Amniotic epithelial cell (primary cell): Measurements from ENCODE around the gene SBDS.
"Not testable (repeated sequence)": the region's sequence is repeated elsewhere in the genome, so short reads cannot be mapped to it uniquely, and the experiment has no call there.

Source experiments
- DNase-seq: peaks from one replicate; pipeline ENCODE4 v3.0.0-alpha.2; 2010; ENCODE audit warnings: low read depth

Gene SBDS

DNA sequence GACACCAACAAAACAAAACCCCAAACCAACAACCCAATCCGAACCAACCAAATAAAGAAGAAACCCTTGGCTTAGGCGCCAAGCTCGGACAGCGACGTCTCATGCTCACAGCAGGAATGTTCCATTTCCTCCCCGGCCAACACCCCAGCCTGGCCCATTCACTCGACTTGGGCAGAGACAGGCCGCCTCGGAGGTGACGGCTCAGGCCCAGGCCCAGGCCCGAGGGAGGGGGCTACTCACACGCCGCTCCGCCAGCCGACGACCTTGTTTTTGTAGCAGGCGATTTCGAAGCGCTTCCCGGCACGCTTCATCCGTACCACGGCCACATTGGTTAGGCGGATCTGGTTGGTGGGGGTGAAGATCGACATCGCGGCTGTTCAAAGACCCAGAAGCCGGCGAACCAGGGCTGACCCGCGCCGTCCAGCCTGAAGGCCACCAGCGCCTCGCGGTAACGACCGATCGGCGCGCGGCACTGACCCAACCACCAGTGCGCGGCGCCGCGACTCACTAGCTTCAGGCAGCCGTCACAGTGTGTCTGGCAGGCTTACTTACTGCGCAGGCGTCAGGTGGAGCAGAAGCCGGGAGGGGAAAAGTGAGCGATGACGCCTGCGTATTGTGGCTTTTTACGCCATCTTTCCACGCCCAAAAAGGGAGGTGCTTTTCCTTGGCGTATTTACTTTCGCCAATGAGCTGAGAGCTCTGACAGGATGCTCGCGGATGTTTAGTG lies at the start of gene SBDS:
SBDS (minus strand) TSS at position 537 of the 727 bp plus-strand sequence; CDS start at position 368, 169 bp downstream.
- DNase-seq, result peak; percentile 98

DNA sequence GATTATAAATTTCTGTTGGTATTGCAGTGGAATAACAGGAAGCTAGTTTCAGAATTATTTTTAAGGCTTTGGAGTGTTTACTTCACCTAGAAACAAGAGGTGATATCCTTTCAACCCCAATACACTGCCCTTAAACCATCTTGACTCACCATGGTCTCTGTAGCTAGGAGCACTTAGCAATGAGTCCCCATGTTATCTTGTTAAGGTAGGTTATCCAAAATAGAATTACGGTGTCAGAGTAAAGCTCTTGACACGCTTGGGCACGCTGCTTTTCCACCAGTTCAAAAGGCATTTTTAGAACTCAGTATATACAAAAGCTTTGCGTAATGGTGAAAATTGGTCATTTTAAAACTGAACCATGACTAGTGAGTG lies 48.2 kb upstream of the SBDS start:
- peak; percentile 70 for DNase-seq

DNA sequence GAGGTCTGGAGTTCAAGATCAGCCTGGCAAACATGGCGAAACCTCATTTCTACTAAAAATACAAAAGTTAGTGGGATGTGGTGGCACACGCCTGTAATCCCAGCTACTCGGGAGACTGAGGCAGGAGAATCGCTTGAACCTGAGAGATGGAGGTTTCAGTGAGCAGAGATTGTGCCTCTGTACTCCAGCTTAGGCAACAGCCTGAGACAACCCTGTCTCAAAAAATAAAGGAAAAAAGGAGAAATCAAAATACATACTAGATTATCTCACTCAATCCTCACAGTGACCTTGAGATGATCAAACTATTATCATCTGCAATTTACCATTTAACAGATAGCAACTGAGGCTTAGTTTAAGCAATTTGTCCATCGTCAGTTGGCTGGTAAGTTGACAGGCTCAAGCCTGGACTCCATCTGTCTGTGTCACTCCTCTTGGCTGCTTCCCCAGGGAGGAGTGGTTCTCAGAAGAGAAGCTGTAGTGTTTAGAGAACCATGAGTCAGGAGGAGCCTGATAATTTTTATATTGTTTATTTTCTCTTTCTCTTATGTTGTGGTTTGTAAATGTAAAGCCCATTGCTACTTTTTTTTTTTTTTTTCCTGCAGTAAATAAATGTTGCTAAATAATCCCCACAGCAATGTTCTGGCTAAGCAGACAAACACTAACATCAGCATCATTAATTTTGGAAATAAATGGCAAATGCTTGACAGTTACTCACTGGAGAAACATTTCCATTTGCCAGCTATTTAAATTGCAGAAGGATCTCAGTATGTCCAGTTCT lies 47.6 kb upstream of the SBDS start:
- DNase-seq, result peak; percentile 95

DNA sequence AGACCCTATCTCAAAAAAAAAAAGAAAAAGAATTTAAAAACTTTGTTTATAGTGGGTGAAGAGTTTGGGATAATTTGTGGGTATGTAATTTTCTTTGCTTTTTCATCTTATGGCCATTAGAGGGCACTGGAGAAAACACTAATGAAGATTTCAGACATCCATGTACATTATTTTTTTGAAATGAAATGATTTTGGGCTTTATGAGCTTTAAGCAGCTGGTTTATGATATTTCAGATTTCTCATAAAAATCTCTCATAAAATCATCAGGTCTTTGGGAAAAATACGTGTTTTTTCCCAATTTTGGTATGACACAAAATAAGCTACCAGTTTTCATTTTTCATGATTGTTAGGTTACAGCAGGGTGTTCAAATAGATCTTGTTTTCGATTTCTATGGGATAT lies 45.4 kb upstream of the SBDS start:
- not testable (repeated sequence) for DNase-seq

DNA sequence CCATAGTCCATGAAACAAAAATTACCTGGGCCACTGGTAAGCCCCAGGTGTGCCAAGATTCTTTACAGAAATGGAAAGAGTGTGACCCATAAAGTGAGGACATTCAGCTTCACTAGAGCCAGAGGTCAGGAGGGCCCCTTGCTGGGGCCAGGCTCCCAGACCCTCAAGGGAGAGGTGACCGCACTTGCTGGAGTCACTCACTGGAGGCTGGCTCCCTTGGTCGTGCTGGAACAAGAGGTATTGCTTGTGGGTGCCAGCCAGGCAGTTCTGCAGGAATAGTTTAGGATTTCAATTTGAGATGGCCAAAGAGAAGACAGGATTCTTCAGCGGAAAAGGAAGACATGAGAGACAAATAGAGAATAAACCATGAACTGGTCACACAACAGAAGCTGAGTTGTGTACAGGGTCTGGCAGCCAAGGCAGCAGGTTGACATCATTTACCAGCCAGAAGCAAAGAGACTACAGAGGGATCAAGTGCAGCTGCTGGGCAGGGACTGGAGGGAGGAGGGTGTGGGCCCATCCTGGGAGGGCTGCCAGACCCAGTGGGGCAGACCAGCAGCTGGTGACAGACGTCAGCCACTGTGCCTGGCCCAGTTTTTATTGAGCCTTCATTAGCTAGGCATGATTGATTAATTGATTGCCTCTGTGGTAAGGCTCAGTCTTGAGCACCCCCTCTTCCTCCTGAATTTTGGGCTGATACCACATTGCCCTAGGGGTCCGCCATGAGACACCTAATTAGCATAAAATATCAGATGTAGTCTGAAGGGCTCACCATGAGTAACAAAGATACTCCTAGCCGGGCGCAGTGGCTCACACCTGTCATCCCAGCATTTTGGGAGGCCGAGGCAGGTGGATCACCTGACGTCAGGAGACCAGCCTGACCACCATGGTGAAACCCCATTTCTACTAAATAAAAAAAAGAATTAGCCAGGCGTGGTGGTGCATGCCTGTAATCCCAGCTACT lies 41.3 kb upstream of the SBDS start:
- not testable (repeated sequence) for DNase-seq

DNA sequence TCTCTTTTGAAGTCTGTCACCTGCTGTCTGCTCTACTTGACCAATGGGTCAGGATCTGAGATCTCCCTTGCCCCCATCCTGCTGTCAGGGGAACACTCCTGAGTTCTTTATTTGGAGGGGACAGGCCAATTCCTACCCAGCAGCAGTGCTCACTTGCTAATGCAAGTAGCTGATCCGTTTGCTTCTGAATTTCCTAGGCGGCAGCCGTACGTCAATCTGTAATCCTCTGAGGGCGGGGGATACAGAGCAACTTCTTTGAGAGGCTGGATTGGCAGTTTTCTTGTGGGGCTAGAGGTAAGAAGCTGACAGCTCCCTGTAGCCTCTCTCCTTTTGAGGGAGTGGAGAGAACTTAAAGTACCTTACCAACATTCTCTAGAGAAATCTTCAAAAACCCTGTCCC lies 37.9 kb upstream of the SBDS start:
- no peak for DNase-seq

DNA sequence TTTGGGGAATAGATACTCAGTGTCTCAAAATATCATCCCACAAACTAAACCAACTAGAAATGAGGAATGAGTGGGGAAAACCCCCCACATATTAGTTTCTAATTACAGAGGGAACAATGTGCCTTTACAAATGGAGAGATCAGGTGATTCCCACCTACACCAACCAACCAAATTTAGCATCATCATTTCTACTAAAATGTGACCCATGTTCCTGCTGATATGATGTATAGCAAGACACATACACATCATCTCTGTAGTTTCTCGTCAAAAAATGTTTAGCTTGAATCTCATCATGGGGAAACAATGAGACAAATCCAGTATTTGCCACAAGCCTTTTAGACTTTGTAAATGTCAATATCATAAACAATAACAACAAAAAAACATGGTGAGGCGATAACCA lies 36.3 kb upstream of the SBDS start:
- DNase-seq, result not testable (repeated sequence)

DNA sequence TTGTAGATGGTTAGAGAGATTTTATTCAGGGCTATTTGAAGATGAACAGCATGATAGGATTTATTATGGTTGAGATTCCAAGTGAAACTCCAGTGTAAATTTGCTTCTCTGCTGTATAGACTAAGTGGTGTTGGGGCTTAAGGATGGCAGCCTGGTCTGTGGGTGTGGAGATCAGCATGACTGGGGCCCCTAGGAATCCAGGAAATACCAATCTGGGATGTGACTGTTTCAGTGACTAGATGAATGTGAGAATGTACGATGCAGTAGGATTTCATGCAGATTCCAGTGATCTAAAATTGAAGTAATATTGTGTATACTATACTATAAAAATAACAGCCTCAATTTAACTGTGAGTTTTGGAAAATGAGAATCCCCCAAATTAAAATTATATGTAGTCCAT lies 30.1 kb upstream of the SBDS start:
- peak; percentile 76 for DNase-seq

DNA sequence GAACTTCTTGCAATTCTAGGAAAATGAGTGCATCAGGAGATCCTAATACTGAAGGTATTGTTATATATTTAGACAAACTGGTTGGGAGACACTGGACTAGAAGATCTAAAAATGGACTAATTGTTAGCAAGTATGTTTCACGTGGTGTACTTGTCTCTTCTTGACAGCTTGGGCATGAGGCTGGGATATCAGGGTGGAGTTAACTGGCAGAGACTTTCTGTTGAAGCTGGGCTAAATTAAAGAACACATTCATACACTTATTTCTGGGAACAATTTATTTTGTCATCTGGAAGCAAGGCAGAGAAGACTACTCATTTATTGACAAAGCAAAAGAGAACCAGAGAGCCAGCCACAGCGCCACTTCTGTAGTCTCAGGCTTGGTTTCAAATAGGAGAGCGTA lies 27.1 kb upstream of the SBDS start:
- no peak for DNase-seq

DNA sequence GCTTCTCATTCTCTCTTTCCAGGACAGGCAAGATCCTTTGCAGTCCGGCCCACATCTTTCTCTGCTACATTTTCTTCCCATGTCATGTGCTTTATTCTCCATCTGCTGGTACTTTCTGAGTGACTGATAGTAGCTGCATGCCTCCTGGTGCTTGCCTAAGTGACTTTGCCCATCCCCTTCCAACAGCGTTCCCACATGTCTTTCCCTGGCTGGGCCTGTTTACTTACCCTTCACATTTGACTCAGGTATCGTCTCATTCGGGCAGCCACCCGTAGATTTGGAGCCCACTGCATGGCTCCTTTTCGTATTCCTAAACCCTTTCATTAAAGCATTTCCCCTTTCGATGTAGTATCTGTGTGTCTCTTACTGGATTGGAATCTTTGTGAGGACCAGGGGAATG lies 25.9 kb upstream of the SBDS start:
- DNase-seq, result no peak

DNA sequence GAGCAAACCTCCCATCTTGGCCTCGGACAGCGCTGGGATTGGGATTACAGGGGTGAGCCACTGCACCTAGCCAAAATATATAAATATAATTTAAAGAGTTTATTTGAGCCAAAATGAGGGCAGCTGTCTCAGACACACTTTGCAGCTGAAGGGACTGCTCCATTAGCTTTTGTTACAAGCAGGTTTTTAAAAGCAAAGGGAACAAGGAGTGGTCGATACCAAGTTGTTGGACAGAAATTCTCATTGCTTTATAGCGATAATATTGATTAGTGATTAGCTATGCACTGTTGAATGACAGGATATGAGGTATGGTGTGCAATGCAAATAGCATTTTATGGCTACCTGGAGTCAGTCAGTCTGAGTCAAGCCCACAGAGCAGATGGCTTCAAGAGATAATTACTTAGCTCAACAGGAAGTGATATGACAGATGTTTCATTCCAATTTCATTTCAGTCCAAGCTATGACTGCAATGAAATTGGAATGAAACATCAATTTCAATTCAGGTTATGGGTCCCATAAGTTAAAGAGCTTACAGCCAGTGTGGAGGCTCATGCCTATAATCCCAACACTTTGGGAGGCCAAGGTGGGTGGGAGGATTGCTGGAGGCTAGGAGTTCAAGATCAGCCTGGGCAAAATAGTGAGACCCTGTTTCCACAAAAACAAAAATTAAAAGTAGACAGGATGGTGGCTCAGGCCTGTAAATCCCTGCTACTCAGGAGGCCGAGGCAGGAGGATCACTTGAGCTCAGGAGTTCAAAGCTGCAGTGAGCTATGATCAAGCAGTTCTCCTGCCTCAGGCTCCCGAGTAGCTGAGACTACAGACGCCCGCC lies 24.4 kb upstream of the SBDS start:
- DNase-seq, result peak; percentile 18

DNA sequence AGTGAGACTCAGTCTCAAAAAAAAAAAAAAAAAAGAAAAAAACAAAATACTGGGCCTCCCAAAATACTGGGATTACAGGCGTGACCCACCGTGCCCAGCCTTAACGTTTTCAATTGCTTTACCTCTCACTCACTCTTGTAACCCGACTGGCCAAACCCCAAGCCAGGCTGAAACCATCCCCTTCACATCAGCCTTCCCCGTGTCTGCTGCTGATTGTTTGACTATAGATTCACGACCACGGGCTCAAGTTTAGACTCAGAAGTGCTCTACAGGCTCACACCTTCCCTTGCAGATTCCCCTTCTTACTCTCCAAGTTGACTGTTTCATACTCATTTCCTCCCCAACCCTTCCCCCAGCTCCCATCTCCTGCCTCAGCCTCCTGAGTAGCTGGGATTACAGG lies 23.6 kb upstream of the SBDS start:
- DNase-seq, result no peak

DNA sequence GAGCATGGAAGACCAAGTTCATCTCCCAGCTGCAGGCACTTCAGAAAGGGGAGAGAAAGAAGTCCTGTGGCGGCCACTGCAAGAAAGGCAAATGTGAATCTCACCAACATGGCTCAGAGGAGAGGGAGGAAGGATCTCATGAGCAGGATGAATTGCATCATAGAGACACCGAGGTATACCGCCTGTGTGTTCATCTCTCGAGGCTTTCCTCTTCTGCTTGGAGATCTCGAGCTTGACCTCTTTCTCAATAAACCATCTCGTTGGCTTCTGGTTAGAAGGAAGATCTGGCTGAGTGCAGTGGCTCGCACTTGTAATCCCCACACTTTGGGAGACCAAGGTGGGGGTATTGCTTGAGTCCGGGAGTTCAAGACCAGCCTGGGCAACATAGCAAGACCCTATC lies 22.6 kb upstream of the SBDS start:
- not testable (repeated sequence) for DNase-seq

DNA sequence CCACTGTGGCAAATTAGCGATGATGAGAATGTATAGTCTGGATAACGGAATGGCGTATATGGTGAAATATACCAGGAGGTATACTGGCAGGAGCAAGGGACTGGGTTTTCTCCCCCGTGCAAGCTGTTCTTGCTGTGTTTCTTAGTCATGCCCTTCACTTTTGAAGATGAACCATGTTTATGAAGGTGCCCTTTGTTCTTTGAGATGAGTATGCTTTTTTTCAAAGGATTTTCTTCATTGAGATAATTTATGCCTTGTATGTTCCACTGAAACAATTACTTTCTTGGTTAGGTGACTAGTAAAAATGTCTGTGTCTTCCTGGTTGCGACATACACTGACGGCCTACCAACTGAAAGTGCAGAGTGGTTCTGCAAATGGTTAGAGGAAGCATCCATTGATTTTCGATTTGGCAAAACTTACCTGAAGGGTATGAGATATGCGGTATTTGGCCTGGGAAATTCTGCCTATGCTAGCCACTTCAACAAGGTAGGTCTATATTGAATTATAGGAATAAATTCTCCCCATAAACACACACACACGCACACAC lies 18.8 kb upstream of the SBDS start:
- peak; percentile 11 for DNase-seq

DNA sequence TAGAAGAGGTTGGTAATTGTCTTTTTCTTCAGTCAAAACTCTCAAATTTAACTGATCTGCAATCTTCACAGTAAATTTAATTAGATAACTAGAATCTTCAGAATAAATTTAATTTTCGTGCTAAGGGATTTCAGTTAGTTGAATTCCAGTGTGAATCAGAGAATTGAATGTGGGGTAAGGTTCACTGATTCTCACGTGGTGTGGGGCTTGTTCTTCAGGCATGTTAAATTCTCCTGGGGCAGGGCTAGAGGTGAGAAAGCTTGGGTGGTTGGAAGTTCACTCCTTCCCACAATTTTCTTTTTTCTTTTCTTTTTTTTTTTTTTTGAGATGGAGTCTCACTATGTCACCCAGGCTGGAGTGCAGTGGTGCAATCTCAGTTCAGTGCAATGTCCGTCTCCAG lies 14.3 kb upstream of the SBDS start:
- not testable (repeated sequence) for DNase-seq

DNA sequence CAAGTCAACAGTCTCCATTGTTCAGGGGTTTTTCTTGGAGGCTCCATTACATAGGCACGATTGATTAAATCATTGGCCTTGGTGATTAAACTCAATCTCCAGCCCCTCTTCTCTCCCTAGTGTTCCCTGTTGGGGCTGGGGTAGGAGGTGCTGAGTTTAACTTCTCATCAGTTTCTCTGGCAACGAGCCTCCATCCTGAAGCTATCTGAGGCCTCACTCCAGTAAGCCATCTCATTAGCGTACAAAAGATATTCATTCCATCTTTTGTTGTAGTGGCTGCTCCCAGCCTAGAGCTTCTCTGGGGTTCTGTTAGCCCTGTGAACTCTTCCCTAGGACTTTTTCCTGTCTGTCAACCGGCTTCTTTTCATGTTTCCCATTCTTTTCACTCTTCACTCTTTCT lies 12.9 kb upstream of the SBDS start:
- no peak for DNase-seq

DNA sequence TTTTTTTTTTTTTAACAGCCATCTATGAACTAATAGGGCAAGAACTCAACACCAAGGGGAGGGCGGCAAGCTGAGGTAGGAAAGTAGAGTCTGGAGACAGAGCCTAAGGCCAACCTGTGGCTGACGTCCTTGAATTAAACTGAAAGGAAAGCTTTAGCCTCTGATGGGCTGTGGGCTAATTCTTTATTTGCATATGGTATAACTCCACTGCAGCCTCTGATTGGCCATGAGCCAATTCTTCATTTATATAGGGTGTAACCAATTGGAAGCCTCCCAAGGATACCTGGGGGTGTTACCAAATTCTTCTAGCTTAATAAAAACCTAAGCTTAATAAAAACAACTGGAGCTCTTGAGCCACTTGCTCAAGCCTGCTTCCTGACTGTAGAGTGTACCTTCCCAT lies 11.6 kb upstream of the SBDS start:
- DNase-seq, result no peak

DNA sequence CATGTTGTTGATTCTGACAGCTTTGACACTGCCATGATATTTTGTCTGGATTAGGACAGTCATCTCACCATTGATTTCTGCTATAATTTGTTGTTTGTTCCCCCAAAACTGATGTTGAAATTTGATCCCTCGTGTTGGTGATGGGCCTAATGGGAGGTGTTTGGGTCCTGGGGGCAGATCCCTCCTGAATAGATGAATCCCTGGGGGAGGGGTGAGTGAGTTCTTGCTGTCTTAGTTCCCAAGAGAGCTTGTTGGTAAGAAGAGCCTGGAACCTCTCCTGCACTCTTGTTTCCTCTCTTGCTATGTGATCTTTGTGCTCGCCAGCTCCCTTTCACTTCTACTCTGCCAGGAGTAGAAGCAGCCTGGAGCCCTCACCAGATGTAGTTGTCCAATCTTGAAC lies 8.8 kb upstream of the SBDS start:
- not testable (repeated sequence) for DNase-seq

DNA sequence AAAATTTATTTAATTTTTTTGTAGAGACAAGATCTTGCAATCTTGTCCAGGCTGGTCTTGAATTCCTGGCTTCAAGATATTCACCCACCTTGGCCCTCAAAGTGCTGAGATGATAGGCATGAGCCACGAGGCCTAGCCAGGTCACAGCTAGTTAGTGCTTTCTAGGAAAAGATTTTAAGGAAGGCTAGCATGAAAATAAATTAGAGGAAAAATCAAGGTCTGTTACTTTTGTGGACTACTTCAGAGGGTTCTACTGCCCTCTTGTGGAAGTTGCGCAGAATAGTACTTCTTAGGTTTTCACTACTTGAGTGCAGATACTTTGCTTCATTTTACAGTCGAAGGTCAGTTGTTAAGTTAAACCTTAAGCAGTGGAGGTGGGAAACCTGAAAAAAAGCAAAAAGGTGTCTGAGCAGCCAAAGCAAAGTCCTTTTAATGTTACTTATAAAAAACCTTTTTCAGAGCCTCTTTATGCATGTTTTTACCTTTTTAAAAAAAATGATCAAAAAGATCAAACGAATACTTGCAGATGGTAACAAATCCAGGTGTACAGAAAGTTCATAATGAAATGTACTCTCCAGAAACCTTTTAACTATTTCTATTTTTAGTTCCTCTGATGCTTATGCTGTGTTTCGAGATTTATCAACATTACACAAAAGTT lies 5.3 kb upstream of the SBDS start:
- DNase-seq, result peak; percentile 44

DNA sequence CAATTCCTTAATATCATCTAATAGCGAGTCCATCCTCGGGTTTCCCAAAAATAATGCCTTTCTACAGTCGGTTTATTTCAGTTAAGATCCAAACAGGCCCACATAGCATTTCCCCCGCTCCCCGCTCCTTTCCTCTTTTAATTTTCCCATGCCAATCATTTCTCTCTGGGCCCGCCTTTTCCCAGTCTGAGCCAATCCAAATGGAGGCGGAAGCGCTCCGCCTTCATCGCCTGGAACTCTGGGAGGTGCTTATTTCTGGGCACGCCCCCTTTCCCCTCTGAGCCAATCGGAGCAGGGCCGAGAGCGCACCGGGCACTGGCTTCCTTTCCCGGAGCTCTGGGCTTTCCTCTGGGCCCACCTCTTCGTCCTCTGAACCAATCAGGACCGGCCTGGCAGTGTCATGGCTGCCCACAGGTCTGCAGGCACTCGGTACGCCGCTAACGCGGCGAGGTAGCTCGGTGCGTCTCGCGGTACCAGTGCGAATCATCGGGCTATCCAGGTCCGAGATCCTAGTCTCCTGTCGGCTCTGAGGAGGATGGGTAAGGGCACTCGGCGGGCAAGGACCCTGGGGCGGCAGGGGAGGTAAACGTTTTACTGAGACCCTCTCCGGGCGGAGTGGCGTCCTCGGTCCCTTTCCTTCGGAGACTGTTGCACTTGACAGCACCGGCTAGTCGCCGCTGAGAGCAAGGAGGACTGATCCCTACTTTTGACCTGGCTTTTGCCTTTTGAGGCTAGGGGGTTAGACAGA lies 1.2 kb upstream of the SBDS start, which contains the start of gene TYW1:
TYW1 (plus strand) TSS at position 390 of the 748 bp plus-strand sequence; CDS start at position 536, 146 bp downstream.
- DNase-seq, result peak; percentile 95
